Transverse colon (tissue), 4 donors: ENCODE measurements around the gene CPSF4L. TPM values are rescaled to one million over a fixed set of nuclear protein-coding genes. Genes with fewer than 3 reads are reported as not detected.

Experiments used
- DNase-seq: peaks from one replicate; pipeline ENCODE4 v3.0.0-alpha.2; 2019
- H3K27ac ChIP-seq, 4 donors: fragments of 200-600 bp; sonication (generic); 2 replicates each; pipeline ENCODE4 v1.5.1; 2016 to 2018; ENCODE audit warnings: inconsistent platforms in 4 of 4
- H3K27me3 ChIP-seq: fragments of 200-600 bp; sonication (generic); 2 replicates; pipeline ENCODE4 v1.5.1; 2017; ENCODE audit warnings: inconsistent platforms
- H3K36me3 ChIP-seq, 4 donors: fragments of 200-600 bp; sonication (generic); 2 replicates each; pipeline ENCODE4 v1.5.1; 2017 to 2019; ENCODE audit warnings: inconsistent platforms in 4 of 4
- H3K4me1 ChIP-seq, 4 donors: fragments of 200-600 bp; sonication (generic); 2 replicates each; pipeline ENCODE4 v1.5.1; 2017 to 2020; ENCODE audit warnings: inconsistent platforms in 4 of 4
- H3K4me3 ChIP-seq, 4 donors: fragments of 200-600 bp; sonication (generic); 1 replicate in 1 of 4; 2 replicates in 3 of 4; pipeline versions ENCODE4 v1.5.1 to v1.6.1; 2017 to 2019; ENCODE audit warnings: inconsistent platforms in 4 of 4
- H3K9me3 ChIP-seq, 2 donors: fragments of 200-600 bp; sonication (generic); 2 replicates each; pipeline ENCODE4 v1.5.1; 2017 to 2019; ENCODE audit warnings: inconsistent platforms in 2 of 2
- CTCF ChIP-seq, 5 experiments: fragments of 200-600 bp in 3 of 5; fragments of 450-650 bp in 2 of 5; sonication (generic) in 3 of 5; IDR thresholded peaks; 1 replicate in 2 of 5; 2 replicates in 3 of 5; pipeline ENCODE4 v1.5.1; 2016 to 2017; ENCODE audit warnings: antibody characterized with exemption in 5 of 5, inconsistent platforms in 3 of 5, mild to moderate bottlenecking in 2 of 5, moderate library complexity in 1 of 5
- EP300 ChIP-seq: sonication (generic); formaldehyde crosslinking; IDR thresholded peaks from one replicate; pipeline ENCODE4 v1.6.1; 2017; ENCODE audit warnings: antibody characterized with exemption, low read depth
- POLR2A ChIP-seq: fragments of 450-650 bp; IDR thresholded peaks from one replicate; pipeline ENCODE4 v1.6.1; 2016; ENCODE audit warnings: antibody characterized with exemption, mild to moderate bottlenecking, moderate library complexity
- POLR2AphosphoS5 ChIP-seq, 3 donors: sonication (generic); formaldehyde crosslinking; IDR thresholded peaks; one replicate each; pipeline ENCODE4 v1.6.1; 2016; ENCODE audit warnings: antibody characterized with exemption in 3 of 3
- WGBS, 2 donors: methylation state at CpG; one replicate each; pipeline ENCODE4 v1.1.5; 2018; ENCODE audit warnings: low coverage in 1 of 2; 5-methylcytosine and 5-hydroxymethylcytosine counted together
- in situ Hi-C, 4 donors: fragments of 200-750 bp; cut with MboI; loops; one replicate each; pipeline versions ENCODE4 v1.15.0 to v1.15.1; 2017; ENCODE audit warnings: low sequenced_read_pairs in 3 of 4, low pct_ligation_motif_present in 1 of 4, low pct_unique_long_range_greater_than_20kb in 1 of 4
- intact Hi-C: fragments of 100-400 bp; cut with DNase I; formaldehyde crosslinking; loops from one replicate; pipeline ENCODE4 v1.15.1; 2023; ENCODE audit warnings: low total_unique reads
- total RNA-seq, 4 donors: library from RNA; depleted of rRNA; stranded (reverse); fragments of >200 nt; gene quantifications; one replicate each; pipeline ENCODE4 v1.1.0, GENCODE V29; 2016

CPSF4L gene
- total RNA-seq, 4 donors from 2014 or later = not detected

GRCh38 chr17:73292031-73292531 lies 30.4 kb upstream of the CPSF4L start:
- DNase-seq = no peak
- Histone ChIP-seq H3K9me3 (no peaks in the 10 kb centered on the region), H3K4me3 (no peak overlapping the region), H3K4me1 (peaks cover 64 to 90% (median 68%) of the 10 kb centered on the region in 4 donors), H3K36me3 (no peaks in the 10 kb centered on the region), H3K27ac (peak overlapping the region; percentile 83 to 90 (median 86)), H3K27me3 (no peaks in the 10 kb centered on the region)
- TF ChIP-seq CTCF (IDR thresholded peaks at IDR 0.05) (no peak), POLR2AphosphoS5 (IDR thresholded peaks at IDR 0.05) (peak in 1 of 3 donors; percentile 5)
- in situ Hi-C loops = no loop called here
- WGBS, 2 donors = 40 to 80% methylated on average over 1 to 12 of the region's 12 CpGs
- intact Hi-C loops = no loop called here

- H3K36me3 ChIP-seq = no peaks in the 10 kb centered on the region
- intact Hi-C loops = no loop called here
- H3K4me1 ChIP-seq = peaks cover 67 to 94% (median 73%) of the 10 kb centered on the region in 4 donors
- peak overlapping the region; percentile 83 to 90 (median 86) for H3K27ac ChIP-seq
- WGBS, 2 donors = 36 to 90% methylated on average over 2 to 8 of the region's 8 CpGs
- H3K4me3 ChIP-seq = no peak overlapping the region
- no peaks in the 10 kb centered on the region for H3K27me3 ChIP-seq
- H3K9me3 ChIP-seq = no peaks in the 10 kb centered on the region
- DNase-seq = peak; percentile 76
- TF ChIP-seq EP300 (no peak), POLR2AphosphoS5 (IDR thresholded peaks at IDR 0.05) (no peak), CTCF (IDR thresholded peaks at IDR 0.05) (no peak), POLR2A (no peak)
- in situ Hi-C loops = no loop called here
Measured at GRCh38 chr17:73291260-73291801, 29.7 kb upstream of the CPSF4L start.

GRCh38 chr17:73290399-73291259 lies 28.9 kb upstream of the CPSF4L start:
- in situ Hi-C loops = no loop called here
- DNase-seq = no peak
- 60 to 88% methylated on average over 6 to 16 of the region's 16 CpGs for WGBS, 2 donors
- H3K4me3 ChIP-seq = no peak overlapping the region
- no peaks in the 10 kb centered on the region for H3K27me3 ChIP-seq
- no peaks in the 10 kb centered on the region for H3K9me3 ChIP-seq
- H3K36me3 ChIP-seq = peaks cover 0 to 7% (median 1%) of the 10 kb centered on the region in 4 donors
- peak overlapping the region; percentile 83 to 90 (median 86) for H3K27ac ChIP-seq
- peaks cover 68 to 97% (median 74%) of the 10 kb centered on the region in 4 donors for H3K4me1 ChIP-seq
- no peak for TF ChIP-seq EP300
- TF ChIP-seq POLR2AphosphoS5 (IDR thresholded peaks at IDR 0.05) = no peak
- no peak for TF ChIP-seq CTCF (IDR thresholded peaks at IDR 0.05)
- no peak for TF ChIP-seq POLR2A
- intact Hi-C loops = no loop called here

DNA sequence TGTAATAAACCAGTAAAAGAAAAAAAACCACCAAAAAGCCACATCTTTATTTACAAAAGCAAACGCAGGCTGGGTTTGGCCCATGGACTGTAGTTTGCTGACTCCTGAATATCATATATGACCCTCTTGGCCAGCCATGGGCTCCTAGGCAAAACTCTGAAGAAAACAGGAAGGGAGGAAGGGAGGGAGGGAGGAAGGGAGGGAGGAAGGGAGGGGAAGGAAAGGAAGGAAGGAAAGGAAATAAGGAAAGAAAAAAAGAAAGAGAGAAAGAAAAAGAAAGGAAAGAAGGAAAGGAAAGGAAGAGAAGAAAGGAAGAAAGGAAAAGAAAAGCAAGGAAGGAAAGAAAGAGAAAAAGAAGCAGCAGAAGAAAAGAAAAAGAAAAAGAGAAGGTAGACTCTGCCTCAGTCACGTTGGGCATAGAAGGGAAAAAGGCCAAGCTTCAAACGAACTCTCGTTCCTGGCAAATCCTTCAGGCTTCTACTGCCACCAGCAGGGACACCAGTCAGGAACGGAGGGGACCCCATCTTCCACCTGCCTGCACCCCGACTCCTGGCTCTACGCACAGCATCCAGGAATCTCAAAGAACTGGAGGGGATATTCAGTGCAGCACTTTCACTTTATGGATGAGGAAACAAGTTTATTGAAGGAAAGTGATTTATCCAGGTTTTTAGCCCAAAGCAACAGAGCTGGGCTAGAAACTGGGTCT lies 28.0 kb upstream of the CPSF4L start:
- WGBS, 2 donors = 0 to 51% methylated on average over 1 to 7 of the region's 7 CpGs
- Histone ChIP-seq H3K36me3 (peaks cover 0 to 12% (median 6%) of the 10 kb centered on the region in 4 donors), H3K4me3 (no peak overlapping the region), H3K9me3 (no peaks in the 10 kb centered on the region), H3K4me1 (peaks cover 75 to 95% (median 79%) of the 10 kb centered on the region in 4 donors), H3K27me3 (no peaks in the 10 kb centered on the region), H3K27ac (peak overlapping the region; percentile 83 to 90 (median 86))
- in situ Hi-C loops = no loop called here
- intact Hi-C loops = no loop called here
- TF ChIP-seq CTCF (IDR thresholded peaks at IDR 0.05) (no peak), EP300 (no peak), POLR2AphosphoS5 (IDR thresholded peaks at IDR 0.05) (no peak), POLR2A (no peak)
- DNase-seq = no peak
